HG02981 (cell line): Measurements from ENCODE around the gene DYRK1A.

Experiments used
- ATAC-seq: cut with Tn5 transposase; IDR thresholded peaks from one replicate; pipeline ENCODE4 v1.9.1; 2021; ENCODE audit warnings: mild to moderate bottlenecking, moderate library complexity; ENCODE audit not compliant: unreplicated experiment

DYRK1A gene

GRCh38 chr21:37383784-37384311 lies 17.3 kb downstream of the DYRK1A start:
- ATAC-seq: no peak

- ATAC-seq: no peak
Measured at GRCh38 chr21:37384416-37384815, 17.8 kb downstream of the DYRK1A start.

GRCh38 chr21:37385179-37385765 lies 18.7 kb downstream of the DYRK1A start:
- ATAC-seq: no peak

GRCh38 chr21:37386151-37386550 lies 19.6 kb downstream of the DYRK1A start:
- ATAC-seq: no peak

GRCh38 chr21:37389456-37389855 lies 22.9 kb downstream of the DYRK1A start:
- ATAC-seq: no peak

- no peak for ATAC-seq
Measured at GRCh38 chr21:37391666-37392065, 25.1 kb downstream of the DYRK1A start.

DNA sequence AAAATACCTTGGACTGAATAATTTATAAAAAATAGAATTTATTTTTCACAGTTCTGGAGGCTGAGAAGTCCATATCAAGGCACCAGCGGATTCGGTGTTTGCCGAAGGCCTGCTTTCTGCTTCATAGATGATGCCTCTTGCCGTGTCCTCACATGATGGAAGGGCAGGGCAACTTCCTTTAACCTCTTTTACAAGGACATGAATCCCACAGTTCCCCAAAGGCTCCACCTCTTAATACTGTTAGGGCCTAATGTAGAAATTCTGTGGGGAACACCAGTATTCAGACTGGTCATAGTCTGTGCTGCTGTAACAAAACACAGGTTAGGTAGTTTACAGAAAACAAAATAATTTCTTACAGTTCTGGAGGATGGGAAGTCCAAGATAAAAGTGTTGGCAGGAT lies 25.9 kb downstream of the DYRK1A start:
- no peak for ATAC-seq

GRCh38 chr21:37393030-37393429 lies 26.5 kb downstream of the DYRK1A start:
- ATAC-seq: no peak

GRCh38 chr21:37393786-37394185 lies 27.2 kb downstream of the DYRK1A start:
- ATAC-seq: no peak

DNA sequence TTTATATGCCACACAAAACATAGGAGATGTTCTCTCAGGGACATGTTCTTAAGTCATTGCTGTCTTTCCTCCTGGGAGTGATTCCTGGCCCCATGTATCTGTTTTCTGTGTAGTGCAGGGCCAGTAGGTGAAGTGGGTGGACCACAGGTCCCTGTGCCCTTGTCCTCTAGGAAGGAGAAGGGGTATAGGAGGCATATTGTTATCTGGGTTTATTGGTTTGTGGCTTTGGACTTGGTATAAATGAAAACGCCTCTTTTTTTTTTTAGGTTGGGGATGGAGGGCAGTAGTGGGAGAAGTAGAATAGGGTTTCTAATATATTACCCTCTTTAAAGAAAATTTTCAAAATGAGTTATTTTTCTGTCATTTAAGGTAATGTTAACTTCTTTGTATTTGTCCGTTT lies 29.4 kb downstream of the DYRK1A start:
- ATAC-seq: no peak

DNA sequence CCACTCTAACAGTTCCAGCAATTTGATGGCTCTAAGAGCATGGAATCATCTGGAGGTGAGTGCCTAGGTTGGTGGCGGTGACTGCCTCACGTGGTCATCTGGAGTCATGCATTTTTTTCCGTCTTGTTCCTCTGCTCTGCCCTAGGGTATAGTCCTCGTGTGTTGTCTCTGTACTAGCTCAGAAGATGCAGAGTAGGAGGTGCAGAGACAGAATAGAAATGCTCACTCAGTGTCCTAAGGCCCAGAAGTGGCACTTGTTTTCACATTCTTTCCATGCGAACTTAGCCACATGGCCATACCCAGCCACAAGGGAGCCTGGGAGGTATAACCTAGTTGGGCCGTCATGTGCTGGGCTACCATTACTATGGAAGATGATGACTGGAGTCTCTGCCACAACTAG lies 30.3 kb downstream of the DYRK1A start:
- no peak for ATAC-seq

DNA sequence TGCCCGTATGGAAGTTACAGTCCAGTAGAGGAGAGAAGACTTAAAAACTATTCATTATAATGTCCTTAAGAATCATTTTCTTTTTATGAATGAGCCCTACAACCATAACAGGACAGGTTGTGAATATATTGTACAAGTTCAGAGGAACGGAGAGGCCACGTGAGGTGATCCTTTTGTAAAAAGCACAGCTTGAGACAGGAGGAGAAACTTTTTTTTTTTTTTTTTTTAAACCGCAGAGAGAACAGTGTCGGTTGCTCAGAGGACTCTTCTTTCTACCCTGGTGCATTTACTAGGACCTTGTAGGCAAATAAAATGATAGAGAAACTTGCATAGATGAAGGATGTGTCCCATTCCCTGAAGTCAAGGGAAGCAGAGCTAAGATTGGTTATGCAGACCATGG lies 32.1 kb downstream of the DYRK1A start:
- no peak for ATAC-seq

DNA sequence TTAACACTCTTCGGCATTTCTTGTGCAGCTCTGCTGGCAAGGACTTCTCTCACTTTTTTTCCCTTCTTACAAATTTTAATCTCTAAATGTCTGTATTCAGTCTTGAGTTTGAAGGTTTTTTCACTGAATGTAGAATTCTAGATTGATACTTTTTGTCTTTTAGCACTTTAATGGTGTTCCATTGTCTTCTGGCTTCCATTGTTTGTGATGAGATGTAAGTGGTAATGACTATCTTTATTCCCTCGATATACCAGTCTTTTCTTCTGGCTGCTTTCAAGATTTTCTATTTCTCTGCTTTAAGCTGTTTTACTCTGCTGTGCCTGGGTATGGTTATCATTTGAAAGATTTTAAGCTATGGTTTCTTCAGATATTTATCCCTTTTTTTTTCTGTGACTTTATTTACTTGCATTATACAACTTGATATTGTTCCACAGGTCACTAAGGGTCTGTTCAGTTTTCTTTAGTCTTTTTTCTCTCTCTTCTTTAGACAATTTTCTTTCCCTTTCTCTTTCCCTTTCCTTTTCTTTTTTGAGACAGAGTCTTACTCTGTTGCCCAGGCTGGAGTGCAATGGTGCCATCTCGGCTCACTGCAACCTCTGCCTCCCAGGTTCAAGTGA lies 35.8 kb downstream of the DYRK1A start:
- ATAC-seq: no peak

DNA sequence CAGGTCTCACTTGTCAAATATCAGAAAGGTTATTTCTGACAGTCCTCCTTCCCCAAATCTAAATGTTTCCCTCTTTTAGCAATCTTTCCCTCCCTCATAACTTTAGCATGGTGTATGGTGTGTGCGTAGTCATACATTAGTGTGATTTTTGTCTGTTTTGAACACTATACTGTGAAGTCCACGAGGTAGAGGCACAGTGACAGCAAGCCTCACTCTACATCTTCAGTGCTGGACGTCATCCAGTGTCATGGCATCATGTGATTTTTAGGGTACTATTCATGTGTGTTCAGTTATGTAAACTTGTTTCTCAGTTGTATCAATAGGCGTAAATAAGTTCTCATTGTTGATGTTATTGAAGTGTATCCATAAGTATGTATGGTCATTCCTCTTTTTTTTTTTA lies 39.1 kb downstream of the DYRK1A start:
- ATAC-seq: no peak

- ATAC-seq: no peak
Measured at GRCh38 chr21:37407719-37408420, 41.3 kb downstream of the DYRK1A start.

DNA sequence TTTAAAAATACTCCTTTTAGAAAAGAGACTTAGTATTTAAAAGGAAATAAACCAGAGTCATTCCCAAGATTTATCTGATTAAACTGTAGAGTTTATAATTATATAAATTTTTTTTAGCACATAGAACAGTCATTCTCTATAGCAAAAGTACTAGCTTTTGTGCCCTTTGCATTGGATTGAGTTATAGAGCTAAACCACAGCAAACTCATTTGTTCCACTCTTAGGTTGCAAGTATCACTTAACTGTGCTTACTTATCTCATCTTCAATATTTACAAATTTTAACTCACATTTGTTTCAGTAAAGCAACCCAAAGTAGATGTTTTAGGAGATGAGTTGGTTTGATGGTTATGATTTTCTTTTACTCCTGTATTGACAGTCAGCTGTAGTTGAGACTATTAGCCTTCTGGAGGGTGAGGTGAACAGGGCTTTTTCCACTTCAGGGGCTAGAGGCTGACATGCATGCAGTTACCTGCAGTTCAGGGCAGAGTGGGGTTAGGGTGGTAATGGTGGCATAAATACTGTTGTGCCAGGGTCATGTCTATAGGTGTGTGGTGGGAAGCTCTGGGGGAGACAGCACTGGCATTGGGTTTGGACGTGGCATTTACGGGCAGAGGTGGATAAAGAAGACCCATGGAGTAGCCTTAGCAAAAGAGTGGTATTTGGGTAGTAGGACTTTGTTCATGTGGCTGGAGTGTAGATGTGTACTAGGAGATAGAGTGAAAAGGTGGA lies 42.1 kb downstream of the DYRK1A start:
- ATAC-seq: no peak

GRCh38 chr21:37410639-37411038 lies 44.1 kb downstream of the DYRK1A start:
- no peak for ATAC-seq

DNA sequence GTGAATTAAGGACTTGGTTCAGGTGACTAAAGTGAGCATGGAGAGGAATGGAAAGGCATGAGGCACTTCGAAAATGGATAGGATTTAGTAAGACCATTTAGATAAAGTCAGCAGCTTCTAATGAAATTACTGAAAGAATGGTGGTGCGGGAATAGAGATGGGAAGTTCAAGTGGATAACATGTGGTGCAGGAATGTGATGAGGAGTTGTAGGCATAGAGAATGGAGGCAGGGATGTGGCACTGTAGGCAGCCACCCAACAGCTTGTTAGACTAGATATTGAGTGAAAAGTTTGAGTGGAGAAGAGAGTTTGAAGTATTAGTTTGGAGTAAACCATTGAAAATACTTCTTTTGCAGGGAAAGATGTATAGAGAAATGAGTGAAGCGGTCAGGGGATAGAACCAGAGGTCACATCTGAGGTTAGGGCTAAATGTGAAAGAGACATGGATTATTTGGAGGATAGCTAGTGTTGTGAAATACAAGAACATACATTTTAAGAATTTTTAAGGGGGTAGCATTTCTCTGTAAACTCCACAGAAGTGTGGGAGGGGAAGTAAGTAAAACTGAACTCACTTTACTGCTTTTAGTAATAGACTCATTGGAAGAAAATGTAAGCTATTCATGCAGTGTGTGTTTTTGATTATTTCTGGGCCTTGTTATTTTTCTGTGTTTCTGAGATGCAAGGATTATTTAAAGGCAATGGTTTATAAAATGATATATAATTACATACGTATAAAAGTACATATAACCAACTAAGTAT lies 46.2 kb downstream of the DYRK1A start:
- ATAC-seq: no peak

DNA sequence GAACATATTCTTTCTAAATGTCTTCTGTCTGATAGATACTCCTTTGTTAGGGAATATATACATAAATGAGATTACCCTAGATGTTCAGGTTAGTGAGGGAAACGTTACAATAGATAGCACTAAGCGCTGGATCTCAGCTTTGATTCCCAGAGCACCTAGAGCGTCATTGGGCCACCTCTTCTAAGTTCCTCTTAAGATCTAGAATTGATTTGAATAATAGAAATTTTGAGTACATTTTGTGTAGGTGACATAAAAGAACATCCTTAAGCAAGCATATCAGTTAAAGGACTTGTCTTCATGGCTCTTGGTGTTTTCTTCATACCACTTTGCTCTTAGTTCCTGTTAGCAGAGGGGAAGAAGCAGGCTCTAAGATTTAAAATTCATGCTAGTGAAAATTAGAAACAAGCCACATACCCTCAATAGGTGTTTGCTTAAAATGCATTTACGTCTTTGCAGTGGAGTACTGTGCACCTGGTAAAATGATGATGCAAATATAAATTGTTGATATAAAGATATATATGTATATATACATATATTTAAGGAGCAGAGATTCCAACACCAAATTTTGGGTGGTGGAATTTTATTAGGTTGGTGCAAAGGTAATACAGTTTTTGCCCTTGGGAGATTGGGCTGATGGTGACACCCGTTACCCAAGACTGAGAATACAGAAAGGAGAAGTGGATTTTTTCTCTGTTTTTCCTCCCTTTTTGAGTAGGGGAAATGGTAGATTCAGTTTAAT lies 47.1 kb downstream of the DYRK1A start:
- no peak for ATAC-seq
